GM06990 (cell line): ENCODE measurements around the gene CYB561D2.
A peak's percentile ranks its signal among the peaks of the same experiment; 100 is the strongest.

Experiments
- DNase-seq: peaks from one replicate; pipeline ENCODE4 v3.0.0-alpha.2; 2011; ENCODE audit not compliant: insufficient read length; ENCODE audit errors: extremely low read depth
- H3K27me3 ChIP-seq: replicated peaks from 2 replicates; pipeline ENCODE4 v1.6.0; 2011; ENCODE audit warnings: low read length; ENCODE audit not compliant: control insufficient read depth, insufficient read depth
- H3K36me3 ChIP-seq: 2 replicates; pipeline ENCODE4 v1.5.1; 2011; ENCODE audit warnings: low read length; ENCODE audit not compliant: control insufficient read depth, insufficient read depth
- H3K4me3 ChIP-seq: replicated peaks from 2 replicates; pipeline ENCODE4 v1.5.1; 2011; ENCODE audit warnings: low read depth, mild to moderate bottlenecking, control low read depth, low read length
- CTCF ChIP-seq: IDR thresholded peaks from 2 replicates; pipeline ENCODE4 v1.5.1; 2011; ENCODE audit warnings: low read length, control low read depth, mild to moderate bottlenecking, inconsistent platforms; ENCODE audit not compliant: insufficient read depth, poor library complexity, severe bottlenecking

Gene CYB561D2

GRCh38 chr3:50350213-50350526 is 492 bp upstream of the CYB561D2 start:
- DNase-seq = no peak
- Histone ChIP-seq H3K36me3 (peaks cover 28% of the 10 kb centered on the region), H3K4me3 (peak overlapping the region; percentile 77), H3K27me3 (no peaks in the 10 kb centered on the region)
- TF ChIP-seq CTCF = no peak

GRCh38 chr3:50351323-50351697 is 648 bp downstream of the CYB561D2 start:
- no peak for DNase-seq
- Histone ChIP-seq H3K4me3 (peak overlapping the region; percentile 77), H3K27me3 (no peaks in the 10 kb centered on the region), H3K36me3 (peaks cover 36% of the 10 kb centered on the region)
- no peak for TF ChIP-seq CTCF

GRCh38 chr3:50352781-50353180 is 2.1 kb downstream of the CYB561D2 start:
- DNase-seq = no peak

GRCh38 chr3:50353245-50354004 is 2.8 kb downstream of the CYB561D2 start:
- Histone ChIP-seq H3K36me3 (peaks cover 30% of the 10 kb centered on the region), H3K27me3 (no peaks in the 10 kb centered on the region), H3K4me3 (no peak overlapping the region)
- no peak for TF ChIP-seq CTCF
- no peak for DNase-seq

More at GRCh38 chr3:50352781-50353180, 2.1 kb downstream of the CYB561D2 start:
- H3K27me3 ChIP-seq = no peaks in the 10 kb centered on the region
- H3K36me3 ChIP-seq = peaks cover 36% of the 10 kb centered on the region
- H3K4me3 ChIP-seq = no peak overlapping the region
- TF ChIP-seq CTCF = peak; percentile 17

GRCh38 chr3:50354186-50354764 is 3.6 kb downstream of the CYB561D2 start:
- Histone ChIP-seq H3K27me3 (no peaks in the 10 kb centered on the region), H3K36me3 (peaks cover 29% of the 10 kb centered on the region), H3K4me3 (no peak overlapping the region)
- no peak for DNase-seq
- no peak for TF ChIP-seq CTCF
